HG03045 (cell line): Measurements from ENCODE around the gene MAB21L4.

Experiments
- ATAC-seq: cut with Tn5 transposase; IDR thresholded peaks from one replicate; pipeline ENCODE4 v1.9.1; 2021; ENCODE audit warnings: mild to moderate bottlenecking, moderate library complexity; ENCODE audit not compliant: unreplicated experiment

MAB21L4 gene

DNA sequence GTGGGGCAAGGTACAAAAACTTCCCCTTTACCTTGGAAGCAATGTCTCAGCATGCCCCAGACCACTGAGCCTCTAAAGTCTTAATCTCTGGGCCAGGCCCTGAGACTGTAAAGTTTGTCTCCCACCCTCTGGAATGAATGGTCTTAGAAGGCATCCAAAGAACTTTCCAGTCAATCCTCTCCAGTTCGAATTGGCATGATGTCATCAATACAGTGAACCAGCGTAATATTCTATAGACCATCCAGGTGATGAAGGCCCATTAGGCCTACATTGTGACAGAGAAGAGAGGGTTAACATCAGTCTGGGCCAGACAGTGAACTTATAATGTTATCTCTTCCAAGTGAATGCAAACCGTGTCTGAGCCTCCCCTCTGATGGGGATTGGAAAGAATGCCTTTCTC is 11.2 kb downstream of the MAB21L4 start:
- no peak for ATAC-seq

DNA sequence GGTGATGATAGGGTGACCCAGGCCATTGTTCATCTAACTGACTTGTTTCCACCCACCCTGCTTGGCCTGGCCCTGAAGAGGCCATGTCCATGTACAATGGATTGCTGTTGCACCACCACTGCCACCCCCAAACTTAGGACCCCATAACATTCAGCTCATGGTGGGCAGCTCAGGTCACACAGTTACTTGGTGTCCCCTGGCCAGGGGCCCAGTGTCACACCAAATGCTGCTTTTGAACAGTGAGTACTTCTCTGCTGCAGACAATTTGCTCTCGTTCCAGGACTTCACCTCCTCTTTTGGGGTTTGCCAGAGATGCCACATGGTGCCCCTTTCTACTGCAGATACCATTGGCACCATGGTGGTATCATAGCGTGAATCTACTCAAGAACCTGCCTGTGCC is 11.7 kb downstream of the MAB21L4 start:
- ATAC-seq: no peak

DNA sequence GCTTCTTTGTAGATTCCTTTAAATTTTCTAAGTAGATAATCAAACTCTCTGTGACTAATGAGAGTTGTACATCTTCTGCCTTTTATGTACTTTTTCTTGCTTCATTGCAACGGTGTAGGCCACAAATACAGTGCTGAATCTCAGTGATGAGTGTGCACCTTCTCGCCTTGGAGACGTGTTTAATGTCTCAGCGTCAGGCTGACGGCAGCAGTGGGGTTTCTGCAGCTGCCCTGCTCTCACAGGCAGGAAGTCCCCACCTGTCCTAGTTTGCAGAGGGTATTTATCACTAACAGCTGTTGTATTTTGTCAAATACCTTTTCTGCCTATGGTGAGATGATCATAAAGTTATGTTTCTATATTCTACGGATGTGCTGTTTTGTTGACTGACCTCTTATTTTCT is 14.0 kb downstream of the MAB21L4 start:
- ATAC-seq: no peak

DNA sequence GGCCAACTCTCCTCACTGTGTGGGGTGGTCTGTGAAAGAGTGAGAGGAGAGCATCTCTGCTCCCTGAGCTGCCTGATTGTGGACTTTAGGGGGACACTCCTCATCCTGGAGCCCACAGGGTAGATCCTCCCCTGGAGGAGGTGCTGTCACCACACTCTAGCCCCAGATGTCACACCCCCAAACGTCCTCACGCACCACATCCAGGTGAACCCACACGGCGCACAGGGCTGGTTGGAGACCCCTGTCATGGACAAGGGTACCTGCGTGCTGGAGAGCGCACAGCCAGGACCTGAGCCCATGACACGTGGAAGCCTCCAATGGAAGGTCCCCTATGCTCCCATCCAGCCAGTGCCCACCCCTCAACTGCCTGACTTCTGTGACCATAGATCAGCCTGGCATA is 16.9 kb downstream of the MAB21L4 start:
- ATAC-seq: no peak

DNA sequence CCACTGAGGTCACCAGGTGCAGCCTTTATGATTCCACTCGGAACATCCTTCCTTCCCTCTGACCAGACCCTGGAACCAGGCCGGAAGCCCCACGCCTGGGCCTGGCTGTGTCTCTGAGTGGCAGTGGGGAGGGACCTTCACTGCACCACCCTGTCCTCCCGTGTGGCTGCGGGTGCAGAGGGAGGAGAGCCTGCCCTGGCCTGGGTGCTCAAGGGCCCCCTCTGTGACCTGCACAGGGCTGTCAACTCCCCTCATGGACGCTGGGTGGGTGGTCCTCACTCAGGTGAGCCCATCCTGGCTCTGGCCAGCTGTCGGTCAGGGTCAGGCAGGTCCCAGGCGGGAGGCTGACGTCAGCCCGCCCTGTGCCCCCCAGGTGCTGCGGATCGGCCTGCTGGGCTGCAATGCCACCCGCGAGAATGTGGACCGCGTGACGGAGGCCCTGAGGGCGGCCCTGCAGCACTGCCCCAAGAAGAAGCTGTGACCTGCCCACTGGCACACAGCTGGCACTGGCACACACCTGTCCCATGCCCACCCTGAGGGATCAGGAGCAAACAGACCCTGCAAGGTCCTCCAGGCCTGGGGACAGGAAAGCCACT is 17.5 kb downstream of the MAB21L4 start:
- ATAC-seq: no peak

DNA sequence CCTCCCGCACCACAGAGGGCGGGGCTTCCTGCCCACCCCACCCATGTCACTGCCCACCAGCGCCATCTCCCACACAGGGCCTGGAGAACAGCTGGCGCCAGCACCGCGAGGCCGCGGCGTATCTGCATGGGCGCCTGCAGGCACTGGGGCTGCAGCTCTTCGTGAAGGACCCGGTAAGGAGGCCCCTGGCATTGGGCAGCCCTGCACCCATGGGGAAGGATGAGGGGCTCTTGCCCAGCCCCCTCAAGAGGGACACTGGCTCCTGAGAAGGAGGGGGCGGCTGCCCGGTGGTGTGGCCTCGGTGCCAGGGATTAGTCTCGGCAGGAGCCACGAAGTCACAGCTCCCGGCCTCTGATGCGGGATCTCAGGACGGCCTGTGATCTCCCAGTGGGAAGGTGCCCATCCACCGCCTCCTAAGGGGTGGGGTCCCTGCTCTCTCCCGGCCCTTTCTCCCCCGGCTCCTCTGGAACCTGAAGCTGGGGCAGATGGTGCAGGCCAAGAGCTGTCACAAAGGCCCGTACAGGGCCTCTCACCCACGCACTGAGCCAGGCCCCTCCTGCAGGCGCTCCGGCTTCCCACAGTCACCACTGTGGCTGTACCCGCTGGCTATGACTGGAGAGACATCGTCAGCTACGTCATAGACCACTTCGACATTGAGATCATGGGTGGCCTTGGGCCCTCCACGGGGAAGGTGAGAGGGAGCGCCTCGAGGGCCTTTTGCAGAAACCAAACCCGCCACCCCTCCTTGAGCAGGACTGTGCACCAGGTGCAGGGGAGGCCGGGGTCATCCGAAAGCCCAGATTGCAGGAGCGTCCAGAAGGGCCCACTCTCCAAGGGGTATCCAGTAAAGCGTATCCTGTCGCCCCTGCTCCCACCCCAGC is 18.3 kb downstream of the MAB21L4 start:
- ATAC-seq: no peak

DNA sequence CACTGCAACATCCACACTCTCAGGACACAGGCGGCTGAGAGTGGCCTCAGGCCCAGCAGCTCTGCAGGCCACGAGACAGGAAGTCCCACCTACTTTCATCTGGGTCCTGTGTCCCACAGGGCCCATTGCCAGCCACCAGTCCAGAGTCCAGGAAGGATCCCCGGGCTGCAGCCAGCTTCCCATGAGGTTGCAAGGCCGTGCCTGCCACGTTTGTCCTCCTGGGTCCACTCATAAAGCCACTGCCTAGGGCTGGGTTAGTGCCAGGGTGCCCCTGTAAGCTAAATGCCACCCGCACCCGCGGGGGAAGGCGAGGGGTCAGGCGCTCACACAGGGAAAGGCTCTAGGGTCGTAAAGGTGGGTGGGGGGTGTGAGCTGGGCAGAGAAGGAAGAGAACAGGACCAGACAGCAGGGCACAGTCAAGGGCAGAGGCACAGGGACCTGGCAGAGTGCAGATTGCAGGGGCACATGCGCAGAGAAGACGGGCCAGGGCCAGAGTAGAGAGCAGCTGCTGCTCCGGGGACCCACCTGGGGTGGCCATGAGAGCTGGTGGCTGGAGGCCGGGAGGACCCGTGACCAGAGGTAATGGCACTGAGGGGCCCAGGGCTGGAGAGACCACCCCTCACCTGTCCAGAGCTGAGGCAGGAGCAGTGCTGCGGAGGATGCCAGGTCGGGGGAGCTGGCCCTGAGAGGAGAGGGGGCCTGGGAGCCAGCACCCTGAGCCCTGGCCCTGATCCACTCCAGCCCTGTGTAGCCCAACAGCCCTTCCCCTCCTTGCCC is 19.3 kb downstream of the MAB21L4 start:
- no peak for ATAC-seq

DNA sequence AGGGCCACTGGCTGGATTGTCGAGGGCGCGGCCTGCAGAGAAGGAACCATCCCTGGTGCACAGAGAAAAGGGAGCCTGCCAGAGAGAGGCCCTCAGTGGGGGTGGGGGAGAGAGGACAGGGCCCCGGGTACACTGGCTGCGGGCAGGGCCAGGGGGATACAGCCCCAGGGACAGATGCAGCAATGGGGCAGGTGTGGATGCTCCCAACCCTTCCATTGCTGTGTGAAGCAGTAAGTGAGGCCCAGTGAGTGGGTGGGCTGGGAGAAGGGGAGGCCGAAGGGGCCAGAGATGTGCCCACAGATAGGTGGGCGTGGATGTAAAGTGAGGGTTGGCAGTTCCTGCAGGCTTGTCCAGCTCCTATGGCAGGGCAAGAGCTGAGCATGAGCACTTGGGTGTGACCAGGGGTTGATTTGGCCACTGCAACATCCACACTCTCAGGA is 19.9 kb downstream of the MAB21L4 start:
- ATAC-seq: no peak

DNA sequence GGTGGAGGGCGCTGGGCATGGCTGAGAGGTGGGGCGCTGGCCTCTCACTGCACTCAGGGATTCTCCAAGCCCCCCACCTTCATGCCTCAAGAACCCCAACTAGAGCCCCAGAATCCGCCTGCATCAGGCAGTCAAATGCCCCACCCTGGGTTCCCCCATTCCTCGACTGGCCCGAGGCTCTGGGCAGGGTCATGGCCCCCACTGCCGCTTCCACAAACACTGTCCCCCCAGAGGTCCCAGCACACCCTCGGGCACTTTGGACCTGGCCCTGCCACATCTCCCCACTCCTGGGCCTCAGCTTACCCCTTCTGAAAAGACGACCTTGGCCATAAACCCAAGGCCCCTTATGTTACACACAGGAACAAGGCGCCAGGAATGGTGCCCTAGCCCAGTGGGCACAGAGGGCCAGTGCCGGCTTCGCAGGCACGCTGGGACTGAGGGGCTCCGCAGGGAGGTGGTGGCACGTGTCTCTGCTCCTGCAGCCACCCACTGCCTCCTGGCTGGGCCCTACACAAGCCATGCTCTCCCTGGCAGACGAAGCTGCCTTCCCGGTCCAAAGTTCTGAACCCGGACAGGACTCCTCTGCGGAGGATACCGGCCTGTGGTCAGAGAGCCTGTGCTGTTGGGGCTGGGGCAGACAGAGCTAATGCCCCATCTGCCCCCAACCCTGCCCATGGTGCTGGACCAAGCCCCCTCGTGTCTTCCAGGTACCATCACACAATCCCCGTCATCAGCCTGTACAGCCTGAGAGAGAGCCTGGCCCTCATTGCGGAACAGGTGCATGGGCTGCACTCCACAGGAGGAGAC is 20.5 kb downstream of the MAB21L4 start:
- no peak for ATAC-seq

DNA sequence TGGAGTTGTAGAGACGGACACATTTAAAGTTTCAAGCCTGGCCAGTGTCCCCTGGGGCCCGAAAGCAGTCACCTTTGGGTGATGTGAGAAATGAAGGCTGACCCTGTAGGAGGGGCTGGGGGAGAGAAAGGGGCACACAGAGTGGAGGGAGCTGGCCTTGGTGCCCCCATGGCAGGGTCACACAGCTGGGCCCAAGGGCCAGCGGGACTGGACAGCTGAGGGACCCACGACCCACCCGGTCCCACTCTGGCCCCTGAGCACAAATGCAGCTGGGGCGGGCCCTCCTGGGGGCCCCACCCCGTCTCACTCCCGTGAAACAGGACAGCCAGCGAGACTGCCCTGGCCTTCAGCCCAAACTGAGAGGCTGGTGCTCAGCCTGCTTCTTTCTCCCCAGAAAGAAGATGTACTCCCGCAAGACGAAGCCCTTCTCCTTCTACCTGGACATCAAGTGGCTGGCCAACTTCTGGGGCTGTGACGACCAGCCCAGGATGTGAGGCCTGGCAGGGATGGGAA is 21.2 kb downstream of the MAB21L4 start:
- no peak for ATAC-seq

DNA sequence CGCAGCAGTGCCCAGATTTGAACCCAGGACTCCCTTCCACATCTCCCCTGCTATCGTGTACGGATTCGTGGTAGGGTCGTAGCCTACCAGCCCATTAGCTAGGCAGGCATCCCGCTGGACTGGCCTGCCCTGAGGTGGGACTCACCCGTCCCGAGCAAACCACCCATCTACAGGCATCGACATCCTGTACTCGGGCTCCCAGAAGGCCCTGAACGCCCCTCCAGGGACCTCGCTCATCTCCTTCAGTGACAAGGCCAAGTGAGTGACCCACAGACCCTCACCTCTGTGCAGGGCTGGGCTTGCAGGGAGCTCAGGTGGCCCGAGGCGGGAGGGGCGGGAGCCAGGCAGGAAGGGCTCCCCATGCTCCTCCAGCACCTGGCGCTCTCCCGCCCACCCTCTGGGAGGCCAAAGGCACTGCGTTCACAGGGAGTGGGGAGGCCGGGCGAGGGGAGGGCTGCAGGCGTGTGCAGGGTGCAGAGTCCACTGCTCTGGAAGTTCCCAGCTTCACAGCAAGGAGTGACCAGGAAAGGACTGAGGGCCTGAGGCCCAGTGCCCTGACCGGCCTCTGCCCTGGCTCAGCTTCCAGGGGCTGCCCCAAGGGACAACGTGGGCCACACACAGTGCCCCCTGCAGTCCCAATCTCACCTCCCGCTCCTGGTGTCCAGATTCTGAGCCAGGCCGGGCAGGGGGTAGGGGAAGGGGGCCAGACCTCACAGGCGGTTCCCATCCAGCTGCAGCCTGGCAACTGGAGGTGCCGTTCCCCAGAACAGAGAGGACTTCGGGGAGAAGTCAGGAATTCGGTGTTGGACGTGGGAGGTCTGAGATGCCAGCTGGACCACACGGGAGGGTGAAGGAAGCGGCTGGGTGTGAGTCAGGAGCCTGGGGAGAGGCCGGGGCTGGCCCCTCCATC is 21.9 kb downstream of the MAB21L4 start:
- ATAC-seq: no peak

DNA sequence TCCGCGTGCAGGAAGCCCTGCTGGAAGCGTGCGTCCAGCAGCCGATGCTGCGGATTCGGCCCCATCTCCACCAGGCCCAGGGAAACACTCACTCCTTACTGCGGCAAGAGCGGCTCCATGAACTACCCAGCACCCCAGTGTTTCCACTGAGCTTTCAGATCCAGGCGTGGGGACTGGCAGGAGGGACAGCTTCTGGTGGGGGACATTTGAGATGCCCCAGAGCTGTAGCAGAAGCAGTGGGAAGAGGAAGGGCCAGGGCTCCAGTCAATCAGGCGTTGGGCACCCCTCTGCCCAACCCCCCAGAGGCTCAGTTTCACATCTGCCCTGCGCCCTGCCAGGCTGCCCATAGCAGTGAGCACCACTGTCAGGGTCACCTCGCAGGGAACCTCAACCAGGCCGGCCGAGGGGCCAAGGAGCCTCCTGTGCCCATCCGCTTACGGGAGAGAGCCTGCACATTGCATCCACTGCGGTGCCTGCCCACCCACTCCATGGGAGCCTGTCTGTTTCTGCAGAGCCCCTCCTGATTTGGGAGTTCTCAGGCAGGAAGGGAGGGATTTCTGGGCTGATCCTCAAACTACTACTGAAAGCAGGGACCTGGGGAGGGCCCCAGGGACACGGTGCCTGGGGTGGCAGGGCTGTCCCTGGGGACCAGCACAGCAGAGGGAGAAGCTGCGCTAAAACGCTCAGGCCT is 22.7 kb downstream of the MAB21L4 start:
- ATAC-seq: no peak

DNA sequence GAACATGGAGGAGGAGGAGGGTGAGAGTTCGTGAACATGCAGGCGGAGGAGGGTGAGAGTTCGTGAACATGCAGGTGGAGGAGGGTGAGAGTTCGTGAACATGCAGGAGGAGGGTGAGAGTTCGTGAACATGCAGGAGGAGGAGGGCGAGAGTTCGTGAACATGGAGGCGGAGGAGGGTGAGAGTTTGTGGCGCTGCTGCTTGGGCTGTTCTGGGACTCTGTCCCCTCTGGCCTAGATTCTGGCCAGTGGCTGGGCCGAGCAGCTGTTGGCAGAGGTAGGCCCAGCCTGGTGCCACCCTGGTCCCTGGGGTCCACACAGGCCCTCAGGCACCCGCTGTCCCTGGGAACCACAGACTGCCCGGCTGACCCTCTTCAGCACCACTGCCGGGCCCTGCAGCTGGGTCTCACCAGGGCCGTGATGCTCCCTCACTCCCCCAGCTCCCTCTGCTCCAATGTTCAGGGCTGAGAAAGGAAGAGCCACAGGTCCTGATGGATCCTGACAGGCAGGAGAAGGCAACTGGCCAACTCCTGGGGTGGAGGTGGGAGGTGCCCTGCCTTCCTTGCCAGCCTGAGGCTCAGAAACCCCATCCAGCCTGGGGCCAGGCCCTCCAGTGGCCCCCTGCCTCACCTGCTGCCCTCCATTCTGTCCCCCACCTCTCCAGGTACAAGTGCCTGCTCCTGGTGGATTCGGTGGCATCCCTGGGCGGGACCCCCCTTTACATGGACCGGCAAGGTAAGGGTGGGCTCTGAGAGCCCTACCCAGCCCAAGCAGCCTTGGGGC is 23.4 kb downstream of the MAB21L4 start:
- no peak for ATAC-seq

DNA sequence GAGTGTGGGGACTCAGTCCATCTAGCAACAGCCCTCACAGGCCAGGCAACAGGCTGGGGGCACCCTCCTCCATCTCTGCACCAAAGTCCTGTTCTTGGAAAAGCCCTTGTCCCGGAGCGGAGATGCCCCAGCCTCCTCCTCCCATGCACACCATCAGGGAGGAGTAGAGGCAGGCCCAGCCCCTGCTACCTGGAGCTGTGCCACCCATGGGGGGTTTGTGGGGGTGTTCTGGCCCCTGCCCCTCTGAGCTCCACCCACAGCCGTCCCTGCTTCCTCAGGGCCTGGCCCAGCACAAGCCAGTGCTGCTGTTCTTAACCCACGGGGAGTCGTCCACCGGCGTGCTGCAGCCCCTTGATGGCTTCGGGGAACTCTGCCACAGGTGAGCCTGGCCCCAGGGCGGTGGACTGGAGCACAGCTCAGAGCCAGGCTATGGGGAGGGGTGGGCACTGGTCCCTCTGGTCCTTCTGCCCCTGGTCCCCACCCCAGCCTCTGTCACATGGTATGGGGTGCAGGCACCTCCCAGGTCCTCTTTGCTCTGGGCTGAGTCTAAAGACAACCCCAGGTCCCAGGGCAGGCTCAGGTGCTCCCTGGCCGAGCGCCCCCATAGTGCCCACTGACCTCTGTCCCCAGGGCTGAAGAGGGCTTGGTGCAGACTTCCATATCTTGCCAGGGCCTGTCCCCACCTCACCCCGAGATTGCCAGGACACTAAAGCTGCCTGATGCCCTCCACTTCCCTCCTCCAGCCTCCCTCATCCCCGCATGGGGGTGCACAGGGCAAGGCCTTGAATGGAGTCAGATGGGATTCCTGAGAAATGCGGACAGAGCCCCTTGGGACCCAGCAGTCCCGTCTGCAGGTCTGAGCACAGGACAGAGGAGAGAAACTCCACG is 24.6 kb downstream of the MAB21L4 start:
- ATAC-seq: no peak

DNA sequence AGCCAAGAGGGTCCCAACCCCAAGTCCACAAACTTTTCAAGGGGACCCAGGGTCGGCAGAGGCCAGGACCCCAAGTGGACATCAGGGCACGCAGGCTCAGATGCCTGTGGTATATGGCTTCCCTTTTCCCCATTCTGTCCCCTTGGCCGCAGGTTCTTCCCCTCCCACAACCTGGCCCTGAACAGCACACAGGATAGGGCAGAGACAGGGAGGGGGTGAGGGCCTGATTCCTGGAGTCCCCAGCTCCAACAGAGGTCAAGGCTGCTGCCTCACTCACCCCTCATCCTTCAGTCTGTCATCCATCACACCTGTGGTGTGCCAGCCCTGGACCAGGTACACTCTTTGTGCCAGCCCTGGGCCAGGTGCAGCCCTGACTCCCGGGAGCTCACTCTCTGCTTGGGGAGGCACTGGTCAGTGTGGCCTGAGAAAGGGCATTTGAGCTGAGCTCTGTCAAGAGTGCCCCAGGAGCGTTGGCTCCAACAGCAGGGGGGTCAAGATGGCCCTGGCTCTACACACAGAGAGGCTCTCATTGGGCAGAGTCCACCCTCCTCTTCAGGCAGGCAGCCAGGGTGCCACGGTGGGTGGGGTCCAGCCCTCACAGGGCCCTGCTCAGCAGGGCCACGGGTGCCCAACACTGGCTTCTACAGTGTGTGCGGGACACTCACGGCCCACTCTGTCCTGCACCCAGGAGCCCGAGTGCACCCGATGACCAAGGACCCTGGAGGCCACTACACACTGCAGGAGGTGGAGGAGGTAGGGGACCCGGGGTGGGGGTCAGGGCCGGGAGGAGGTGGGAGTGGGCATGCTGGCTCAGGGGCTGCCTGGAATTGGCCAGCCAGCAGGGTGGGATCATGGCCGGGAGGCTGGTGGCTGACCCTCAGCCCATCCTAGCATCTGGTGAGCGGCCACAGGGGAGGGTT is 25.7 kb downstream of the MAB21L4 start:
- no peak for ATAC-seq
